GM18505 (cell line): Measurements from ENCODE around the gene MYO5A.

Experiments
- ATAC-seq: cut with Tn5 transposase; IDR thresholded peaks from one replicate; pipeline ENCODE4 v1.9.1; 2021; ENCODE audit not compliant: unreplicated experiment
- POLR2A ChIP-seq: IDR thresholded peaks from 4 replicates; pipeline ENCODE4 v1.6.1; 2011; ENCODE audit warnings: borderline replicate concordance; ENCODE audit not compliant: insufficient read depth, insufficient read length; ENCODE audit errors: extremely low read depth

MYO5A gene

DNA sequence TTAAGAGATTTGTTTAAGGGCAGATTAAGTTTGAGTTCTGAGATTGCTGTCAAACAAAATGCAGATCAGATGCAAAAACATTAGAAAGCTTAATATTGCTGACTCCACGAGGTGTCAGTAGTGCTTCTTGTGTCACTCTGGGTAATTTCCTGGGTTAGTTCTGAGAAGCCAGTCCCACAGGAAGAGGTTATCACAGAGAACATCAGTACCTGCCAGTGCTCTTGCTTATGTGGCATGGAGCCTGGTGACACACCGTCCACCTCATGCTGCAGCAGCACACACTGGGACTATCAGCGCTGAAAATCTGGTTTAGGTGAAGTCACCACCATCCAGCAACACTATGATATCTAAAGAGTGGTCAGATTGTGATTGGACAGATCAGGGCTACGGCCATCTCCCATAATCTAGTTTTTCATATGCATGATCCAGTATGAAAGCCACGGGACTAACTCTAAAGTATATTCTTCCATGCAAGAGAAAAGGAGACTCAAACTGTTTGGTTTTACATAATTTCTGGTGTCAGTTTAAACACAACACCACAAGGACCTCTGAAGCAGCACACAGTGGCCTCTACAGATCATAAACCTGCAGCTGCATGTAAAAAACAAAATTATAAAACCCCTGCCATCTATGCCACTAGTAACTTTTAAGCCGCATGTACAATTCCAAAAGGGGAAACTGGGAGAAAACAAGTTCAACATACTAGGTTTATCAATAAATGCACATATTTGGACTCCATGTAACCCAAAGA, 197.0 kb downstream of the MYO5A start:
- peak; percentile 78 for ATAC-seq
- TF ChIP-seq POLR2A: no peak

DNA sequence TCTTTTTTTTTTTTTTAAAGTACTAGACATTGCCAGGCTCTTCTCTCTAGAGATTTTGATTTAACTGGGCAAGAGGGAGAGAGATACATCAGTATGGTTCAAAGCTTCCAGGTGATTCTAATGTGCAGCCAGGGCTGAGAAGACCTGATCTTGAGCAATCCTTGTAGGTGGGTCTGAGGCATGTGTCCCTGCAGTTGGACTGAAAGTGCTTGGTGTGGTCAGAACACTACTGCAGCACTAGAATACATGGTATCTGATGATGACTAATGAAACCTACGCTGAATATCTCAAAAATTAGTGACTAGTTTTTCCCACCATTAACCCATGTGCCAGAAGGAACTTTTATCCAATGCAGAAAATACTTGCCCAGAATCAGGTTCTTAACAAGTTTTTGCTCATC, 198.7 kb downstream of the MYO5A start:
- ATAC-seq: no peak
- no peak for TF ChIP-seq POLR2A

DNA sequence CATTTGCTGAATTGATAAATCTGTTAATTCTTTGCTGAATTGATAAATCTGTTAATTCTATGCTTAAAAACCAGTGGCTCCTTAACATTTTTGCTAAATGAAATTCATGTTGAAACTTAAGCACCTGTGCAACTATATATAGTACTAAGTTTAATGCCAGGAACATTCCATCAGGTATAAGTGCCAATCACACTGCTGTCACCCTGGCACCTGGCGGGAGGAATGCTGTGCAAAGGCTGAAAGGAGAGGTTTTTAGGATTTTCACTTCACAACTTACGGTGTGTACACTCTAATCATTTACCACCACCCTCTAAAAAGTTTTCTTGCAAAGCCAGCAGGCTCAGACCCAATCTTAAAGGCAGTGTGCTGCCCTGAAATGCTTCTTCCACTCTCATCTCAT, 199.5 kb downstream of the MYO5A start:
- no peak for TF ChIP-seq POLR2A
- ATAC-seq: no peak

DNA sequence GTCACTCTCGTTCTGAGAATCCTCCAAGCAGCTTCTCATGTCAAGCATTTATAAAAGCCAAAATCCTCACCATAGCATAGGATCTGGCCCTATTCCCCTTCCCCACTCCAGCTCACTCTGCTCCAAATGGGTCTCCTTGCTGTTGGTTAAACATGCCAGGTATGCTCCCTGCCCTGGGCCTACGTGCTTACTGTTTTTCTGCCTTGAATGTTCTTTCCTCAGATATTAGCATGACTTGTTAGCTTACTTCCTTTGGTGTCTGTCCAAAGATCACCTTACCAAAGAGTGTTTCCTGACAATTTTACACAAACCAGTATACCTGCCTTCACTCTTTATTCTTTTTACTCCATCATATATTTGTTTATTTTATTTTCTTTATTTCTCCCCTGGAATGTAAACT, 200.0 kb downstream of the MYO5A start:
- no peak for TF ChIP-seq POLR2A
- no peak for ATAC-seq

DNA sequence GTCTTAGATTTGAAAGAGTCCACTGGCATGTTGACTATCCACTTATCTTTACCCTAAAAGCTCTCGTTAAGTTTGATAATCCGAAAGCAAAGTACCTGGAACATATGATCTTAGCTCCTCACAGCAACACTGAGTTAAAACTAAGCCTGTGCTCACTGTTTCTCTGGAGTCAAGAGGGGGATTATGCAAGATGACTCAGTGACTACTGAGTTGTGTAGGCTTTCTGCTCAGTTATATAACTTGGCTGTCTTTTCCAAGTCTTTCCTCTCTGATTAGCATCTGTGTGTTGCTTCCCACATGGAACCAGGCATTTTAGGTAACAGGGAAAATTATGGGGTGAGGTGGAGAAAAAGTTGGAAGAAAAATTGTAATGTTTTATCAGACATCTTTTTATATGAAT, 201.9 kb downstream of the MYO5A start:
- no peak for ATAC-seq
- TF ChIP-seq POLR2A: no peak

DNA sequence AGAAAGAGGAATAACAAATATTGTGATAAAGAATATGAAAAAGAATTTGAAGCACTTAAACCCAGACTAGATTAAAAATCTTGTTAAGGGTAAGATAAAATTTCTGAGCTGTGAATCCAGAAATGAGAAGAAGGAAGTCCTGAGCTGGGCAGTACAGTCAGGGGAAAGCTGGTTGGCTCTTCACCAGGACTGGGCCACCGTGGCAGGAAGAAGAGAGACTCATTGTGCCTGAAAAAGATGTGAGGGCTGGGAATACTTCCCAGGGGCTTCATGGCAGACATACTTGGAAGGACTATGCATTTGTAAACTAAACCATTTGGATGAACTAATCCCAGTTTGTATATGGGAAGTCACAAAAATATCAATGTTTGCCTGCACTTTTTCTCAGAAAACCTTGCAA, 204.6 kb downstream of the MYO5A start:
- ATAC-seq: no peak
- TF ChIP-seq POLR2A: no peak

DNA sequence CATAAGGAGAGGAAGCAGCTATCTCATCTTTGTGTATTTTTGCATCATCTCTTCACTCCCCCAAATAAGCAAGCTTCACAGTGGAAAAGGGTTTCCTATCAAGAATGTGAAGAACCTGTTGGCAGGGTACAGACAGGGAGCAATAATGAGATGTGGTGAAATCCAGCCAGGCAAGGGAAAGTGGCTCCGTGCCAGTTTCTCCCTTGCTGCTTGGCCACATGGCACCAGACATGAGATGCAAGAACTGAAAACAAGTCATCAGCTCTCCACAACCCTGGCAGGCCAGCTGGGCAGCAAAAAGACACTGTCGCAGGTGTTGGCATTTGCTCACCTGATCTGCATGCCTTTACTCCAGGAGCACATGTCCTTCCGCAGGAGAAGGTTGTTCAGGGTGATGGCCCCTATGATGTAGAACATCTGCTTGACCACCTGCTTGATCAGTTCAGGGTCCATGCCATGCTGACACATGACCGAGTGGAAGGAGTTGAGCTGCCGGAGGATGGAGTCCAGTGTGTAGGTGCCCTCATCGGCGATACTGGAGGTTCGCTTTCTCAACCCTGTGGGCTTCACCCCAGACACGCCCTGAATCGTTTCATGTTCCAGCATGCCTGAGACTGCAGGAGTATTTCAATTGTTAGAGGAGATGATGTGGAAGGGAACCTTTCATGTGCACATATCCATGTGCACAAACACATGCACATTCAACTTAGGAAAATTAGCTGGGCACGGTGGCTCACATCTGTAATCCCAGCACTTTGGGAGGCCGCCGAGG, 209.8 kb downstream of the MYO5A start:
- no peak for ATAC-seq
- TF ChIP-seq POLR2A: no peak

DNA sequence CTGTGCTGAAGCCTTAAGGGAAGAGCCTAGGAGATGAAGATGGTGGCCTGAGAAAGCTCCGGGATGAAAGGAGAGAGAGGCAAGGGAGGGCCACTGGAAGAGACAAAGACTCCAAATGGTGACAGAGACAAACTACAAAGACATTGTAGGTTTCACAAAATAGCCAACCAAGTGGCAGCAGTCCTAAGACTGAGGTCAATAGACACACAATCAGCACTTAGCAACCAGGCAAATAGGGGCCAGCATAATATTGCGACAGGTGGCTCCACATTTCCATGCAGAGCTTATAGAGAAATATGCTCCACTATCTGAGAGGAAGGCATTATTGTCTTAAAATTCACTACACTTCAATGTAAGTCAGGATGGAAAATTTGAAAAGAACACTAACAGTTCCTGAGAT, 211.0 kb downstream of the MYO5A start:
- TF ChIP-seq POLR2A: no peak
- no peak for ATAC-seq

DNA sequence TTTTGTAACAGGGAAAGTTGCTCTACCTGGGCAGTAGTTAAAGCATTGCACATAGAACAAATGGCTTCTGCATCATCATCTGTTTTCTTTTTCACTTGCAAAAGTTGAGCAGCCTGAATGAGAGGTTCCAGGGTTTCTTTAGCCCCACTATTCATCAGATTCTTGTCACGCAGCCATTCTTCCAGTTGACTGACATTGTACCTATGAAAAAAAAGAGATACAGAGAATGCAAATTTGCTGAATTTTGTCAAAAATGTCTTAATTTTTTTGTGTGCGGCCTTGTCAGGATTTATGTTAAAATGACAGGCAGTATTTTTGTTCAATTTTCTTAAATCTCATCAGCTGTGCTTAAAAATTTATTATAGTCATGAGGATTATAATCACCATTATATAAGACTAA, 211.7 kb downstream of the MYO5A start:
- ATAC-seq: no peak
- TF ChIP-seq POLR2A: no peak

DNA sequence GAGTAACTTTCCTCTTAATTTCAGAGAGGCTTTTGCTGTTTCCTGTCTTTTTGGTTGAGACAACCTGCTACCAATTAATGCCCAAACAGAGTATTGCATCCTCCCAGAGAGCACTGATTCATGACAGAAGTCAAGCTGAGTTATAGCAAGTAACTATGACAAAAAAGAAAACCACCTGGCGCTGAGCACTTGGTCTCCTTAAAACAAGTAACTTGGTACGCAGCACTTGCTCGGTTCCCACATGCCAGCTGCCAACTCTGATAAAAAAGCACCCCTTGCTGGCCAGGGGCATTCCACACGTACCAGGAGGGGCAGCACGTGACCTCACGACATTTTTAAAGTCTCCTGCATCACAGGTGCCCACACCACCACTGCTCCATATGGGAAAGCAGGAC, 219.5 kb downstream of the MYO5A start:
- no peak for TF ChIP-seq POLR2A
- peak; percentile 77 for ATAC-seq

DNA sequence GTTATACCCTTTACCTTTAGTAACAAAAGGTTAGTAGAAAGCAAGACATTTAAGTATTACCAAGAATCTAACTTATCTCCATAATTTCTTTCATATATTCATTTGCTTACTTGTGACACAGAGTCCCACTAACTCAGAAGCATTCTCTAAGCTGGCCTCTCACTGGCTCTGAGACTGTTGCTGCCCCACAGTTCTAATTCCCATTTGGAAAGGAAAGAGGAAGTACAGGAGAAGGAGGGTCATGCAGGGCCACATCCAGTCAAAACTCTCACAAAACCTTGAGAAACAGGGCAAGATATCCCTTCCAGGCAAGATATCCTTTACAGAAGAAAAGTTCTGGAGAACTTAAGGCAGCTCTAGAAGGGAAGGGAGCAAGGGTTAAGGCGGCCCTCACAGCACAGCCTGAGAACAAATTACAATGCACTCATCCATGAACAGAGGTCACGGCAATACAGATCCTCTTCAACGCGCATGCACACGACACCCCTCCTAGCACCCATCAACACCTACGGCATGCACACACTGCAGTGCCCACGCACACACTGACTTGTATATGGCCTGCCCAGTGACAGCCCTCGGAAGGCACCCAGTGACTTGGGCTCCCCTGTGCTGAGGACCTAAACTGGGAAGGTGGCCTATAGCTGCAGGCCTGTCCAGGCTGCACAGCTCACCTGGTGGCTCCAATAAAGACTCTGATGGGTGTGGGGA, 220.1 kb downstream of the MYO5A start:
- peak; percentile 77 for ATAC-seq
- TF ChIP-seq POLR2A: no peak

DNA sequence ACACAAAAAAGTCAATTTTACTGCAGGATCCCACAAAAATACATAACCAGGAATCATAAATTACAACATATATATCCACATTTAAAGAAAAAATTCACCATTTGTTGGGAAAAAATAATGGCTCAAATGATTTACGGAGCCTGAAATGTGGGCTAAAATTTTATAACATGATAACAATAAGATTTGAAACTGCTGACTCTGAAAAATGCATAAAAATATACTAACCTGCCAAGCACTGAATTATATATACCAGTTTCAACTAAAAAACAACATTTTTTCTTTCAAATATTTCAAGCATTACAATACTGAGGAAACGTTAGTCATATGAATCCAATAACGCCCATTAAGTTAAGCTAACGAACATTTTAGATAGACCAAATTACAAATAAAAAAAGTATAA, 220.8 kb downstream of the MYO5A start:
- TF ChIP-seq POLR2A: no peak
- no peak for ATAC-seq

DNA sequence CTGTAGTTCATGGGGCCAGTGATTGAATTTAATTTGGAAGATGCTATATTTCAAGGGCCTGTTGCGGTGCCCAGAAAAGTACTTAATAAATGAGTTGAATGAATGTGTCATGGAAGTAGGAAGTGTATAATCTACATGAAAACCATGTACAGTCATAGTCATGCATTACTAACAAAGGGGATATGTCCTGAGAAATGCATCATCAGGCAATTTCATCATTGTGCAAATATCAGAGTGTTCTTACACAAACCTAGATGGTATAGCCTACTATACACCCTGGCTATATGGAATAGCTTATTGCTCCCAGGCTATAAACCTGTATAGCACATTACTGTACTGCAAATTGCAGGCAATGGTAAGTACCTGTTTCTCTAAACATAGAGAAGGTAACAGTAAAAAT, 222.4 kb downstream of the MYO5A start:
- no peak for ATAC-seq
- TF ChIP-seq POLR2A: no peak
